Heart left ventricle (tissue), 13 donors: ENCODE data around the gene RAB10.

Source experiments
- CTCF ChIP-seq, 12 donors: fragments of 200-600 bp; sonication (generic) in 4 of 12; IDR thresholded peaks; one replicate each; pipeline versions ENCODE4 v1.5.0 to v1.8.0; 2018 to 2022; ENCODE audit warnings: antibody characterized with exemption in 12 of 12, mild to moderate bottlenecking in 5 of 12
- POLR2A ChIP-seq, 2 donors: fragments of 450-650 bp; IDR thresholded peaks; one replicate each; pipeline ENCODE4 v1.6.1; 2017; ENCODE audit warnings: antibody characterized with exemption in 2 of 2, mild to moderate bottlenecking in 2 of 2, moderate library complexity in 2 of 2
- donor health status: ischemic (EF 13 %, LVEDD 7.1; RV severe dilation, severe dysfunction).
- donor health status: DM: no; HTN: yes; CAD: no.
- donor health status: DM: no; HTN: no; CAD: no.
- donor health status: ischemic (EF 25% LVEDD 6.9; RV normal size, moderate dysfunction).
- donor health status: ischemic (EF 25% LVEDD 5.7; RV mildly dilated, moderate dysfunction).
- donor health status: ischemic (EF 35%, LVEDD 5.7; RV mildly dilated, moderate dysfunction).
- donor health status: nonischemic (EF 11% LVEDD 7.7; RV severe dilation, severe dysfunction).
- donor health status: DM: yes; HTN: yes; CAD: no.
- donor health status: PGD.
- donor health status: ischemic (EF 29% LVEDD 5.4; RV normal size, mild dysfunction).
- donor health status: nonischemic (EF 23%, LVEDD 6.1; RV moderate dilation, normal function).

- TF ChIP-seq CTCF (IDR thresholded peaks at IDR 0.05) (no peak), POLR2A (IDR thresholded peaks at IDR 0.05) (no peak)
Observed at GRCh38 chr2:26122630-26123029, 88.7 kb downstream of the RAB10 start.
